ENCODE results near the gene GPD1.

GPD1 gene

DNA sequence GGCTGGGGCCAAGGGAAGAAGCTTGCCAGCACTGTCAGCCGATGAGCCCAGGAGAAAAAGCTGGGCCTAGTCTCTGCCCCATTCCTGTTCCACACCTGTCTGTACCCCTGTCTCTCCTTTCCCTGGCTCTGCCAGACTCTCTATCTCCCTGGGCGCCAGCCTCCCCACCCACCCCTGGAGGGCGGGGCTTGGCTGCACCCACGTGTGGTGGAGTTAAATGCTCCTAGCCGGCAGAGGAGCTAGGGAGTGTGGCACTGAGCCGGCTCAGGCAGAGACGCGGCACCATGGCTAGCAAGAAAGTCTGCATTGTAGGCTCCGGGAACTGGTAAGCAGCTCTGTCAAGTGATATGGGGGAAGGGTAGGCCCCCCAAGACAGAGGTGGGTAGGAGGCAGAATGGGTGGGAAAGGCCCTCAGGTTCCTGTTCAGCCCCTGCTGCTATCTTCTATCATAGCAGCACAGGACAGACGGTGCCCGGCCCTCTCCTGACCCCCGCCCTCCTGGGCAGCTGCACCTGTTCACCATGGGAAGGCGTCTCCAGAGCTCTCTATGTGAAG is at the start of gene GPD1:
GPD1 (plus strand) TSS at position 242 of the 555 bp plus-strand sequence; CDS start at position 285, 43 bp downstream.
- DNase-seq (ENCODE audit: low read depth) = no peak

DNA sequence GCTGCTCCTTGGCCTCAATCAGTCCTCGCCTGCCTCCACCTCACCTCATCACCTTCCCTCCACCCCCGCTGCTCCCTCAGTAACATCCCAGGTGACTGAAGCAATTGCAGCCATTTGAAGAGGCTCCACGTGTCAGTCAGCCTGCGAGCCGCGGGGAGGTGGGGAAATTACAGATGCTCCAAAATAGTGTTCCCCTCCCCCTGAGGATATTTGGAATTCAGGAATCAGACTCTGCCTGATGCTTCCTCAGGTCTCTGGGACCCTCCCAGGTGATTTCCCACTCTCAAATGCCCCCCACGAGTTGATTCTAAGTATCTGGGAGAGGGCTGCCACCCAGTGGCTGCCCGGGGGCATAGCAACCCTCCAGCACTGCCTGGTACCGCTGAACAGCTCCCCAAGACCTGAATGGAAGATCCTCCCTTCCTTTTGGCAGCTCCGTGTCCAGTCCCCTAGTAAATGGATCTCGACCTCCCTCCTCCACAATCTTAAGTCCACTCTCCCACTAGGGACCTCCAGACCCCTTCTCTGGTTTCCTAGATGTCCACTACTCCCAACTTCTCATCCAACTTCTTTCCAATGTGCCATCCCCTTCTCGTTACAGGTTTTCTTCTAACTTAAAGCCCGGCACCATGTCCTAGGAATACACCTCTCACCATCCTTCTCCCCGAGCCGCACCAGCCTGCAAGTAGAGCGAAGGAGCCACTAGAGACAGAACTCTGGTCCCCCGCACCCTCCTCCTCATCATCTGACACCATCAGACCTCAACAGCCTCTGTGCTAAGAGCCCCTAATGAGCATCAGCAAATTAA is 47.8 kb upstream of the GPD1 start:
- DNase-seq (ENCODE audit: low read depth) = peak; percentile 40

DNA sequence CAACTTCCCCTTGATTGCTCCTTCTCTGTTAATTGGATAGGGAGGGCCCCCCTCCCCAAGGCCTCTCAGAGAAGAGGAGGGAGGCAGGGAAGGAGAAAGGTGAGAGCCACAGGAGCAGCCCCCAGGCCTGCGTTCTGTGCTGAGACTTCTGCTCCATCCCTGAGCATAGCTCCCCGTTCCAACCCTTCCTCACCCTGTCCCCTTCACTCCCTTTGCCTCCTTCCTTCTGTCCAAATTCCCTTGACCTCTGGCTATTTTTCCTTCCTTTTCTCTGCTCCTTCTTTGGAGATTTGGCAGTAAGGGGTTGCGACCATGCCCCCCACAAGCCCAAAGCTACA is 47.2 kb upstream of the GPD1 start:
- DNase-seq (ENCODE audit: low read depth) = no peak

DNA sequence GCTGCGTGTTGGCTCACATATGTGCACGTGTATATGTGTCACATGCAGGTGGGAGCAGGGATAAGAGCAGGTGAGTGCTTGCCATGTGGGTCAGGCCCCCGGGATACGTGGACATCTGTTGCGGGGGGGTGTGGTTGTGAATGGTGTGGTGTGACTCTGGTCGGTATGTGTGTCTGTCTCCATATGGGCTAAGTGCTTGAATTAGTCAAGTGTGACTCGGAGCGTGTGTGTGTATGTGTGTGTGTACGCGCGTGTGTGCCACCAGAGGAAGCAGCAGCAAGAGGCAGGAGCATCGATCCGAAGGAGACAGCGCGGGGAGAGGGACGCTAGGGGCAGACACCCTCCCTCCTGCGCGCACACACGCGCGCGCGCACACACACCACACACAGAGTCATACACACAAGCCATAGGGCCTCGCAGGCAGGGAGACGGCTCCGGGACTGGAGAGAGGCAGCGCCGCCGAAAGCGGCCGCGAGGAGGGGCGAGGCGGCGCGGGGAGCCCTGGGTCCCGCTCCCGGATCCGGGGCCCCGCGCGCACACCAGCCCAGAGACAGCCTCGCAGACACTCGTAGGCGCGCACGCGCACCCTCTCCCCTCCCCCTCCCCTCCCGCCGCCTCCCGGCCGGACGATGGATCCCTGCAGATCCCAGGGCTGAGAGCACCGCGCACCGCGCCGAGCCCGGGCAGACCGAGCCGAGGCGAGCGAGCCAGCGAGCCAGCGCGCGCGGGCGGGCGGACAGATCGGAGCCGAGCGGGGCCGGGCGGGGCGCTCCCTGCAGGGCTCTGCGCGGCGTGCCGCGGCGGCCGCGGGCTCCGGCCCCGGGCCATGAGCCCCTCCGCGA is 46.6 kb upstream of the GPD1 start, which contains the start of gene ASIC1:
ASIC1 (plus strand) TSS at position 597 of the 842 bp plus-strand sequence. CDS start 1,171 bp downstream, outside the sequence.
- no peak for DNase-seq (ENCODE audit: low read depth)

DNA sequence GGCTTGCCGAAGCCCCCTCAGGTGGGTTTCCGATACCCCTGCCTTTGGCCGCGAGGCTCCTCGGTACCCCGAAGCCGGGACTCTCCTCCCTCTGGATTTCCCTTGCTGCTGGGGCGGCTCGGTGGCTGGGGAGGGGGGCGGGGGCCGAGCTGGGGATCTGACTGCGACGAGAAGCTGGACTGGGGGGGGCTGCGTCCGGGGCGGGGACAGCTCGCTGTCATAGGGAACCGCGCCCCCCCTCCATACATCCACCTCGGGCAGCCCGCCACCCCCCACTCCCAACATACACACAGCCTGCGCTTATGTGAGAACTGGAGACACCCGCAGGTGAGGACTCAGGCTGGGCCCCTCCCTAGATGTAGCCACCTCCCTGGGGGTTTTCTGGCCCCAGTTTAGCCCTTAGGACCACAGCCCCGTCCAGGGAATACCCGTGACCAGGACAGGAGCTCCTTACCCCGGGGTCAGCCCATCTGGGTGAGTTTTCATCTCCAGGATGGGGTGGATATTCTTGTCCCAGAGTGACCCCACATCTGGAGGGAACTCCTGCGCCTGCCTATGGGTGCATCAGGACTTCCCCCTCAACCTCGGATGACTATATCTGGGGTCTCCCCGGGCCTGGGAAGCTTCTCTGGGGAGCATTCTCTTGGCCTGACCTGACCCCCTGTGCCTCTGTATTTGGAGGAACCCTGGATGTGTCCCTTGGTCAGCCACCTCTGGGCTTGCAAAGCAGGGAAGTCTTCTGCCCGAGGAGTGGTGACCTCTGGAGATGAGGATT is 45.7 kb upstream of the GPD1 start:
- no peak for DNase-seq (ENCODE audit: low read depth)

DNA sequence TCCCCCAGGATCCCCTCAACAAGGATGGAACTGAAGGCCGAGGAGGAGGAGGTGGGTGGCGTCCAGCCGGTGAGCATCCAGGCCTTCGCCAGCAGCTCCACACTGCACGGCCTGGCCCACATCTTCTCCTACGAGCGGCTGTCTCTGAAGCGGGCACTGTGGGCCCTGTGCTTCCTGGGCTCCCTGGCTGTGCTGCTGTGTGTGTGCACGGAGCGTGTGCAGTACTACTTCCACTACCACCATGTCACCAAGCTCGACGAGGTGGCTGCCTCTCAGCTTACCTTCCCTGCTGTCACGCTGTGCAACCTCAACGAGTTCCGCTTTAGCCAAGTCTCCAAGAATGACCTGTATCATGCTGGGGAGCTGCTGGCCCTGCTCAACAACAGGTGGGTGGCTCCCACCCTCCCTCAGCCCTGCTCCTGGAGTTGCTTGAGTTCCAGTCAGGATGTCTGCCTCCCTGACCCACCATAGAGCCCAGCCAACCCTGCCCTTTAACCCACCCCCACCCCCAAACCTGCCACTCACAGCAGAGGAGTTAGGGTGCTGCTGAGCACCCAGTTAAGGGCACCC is 45.0 kb upstream of the GPD1 start:
- no peak for DNase-seq (ENCODE audit: low read depth)

DNA sequence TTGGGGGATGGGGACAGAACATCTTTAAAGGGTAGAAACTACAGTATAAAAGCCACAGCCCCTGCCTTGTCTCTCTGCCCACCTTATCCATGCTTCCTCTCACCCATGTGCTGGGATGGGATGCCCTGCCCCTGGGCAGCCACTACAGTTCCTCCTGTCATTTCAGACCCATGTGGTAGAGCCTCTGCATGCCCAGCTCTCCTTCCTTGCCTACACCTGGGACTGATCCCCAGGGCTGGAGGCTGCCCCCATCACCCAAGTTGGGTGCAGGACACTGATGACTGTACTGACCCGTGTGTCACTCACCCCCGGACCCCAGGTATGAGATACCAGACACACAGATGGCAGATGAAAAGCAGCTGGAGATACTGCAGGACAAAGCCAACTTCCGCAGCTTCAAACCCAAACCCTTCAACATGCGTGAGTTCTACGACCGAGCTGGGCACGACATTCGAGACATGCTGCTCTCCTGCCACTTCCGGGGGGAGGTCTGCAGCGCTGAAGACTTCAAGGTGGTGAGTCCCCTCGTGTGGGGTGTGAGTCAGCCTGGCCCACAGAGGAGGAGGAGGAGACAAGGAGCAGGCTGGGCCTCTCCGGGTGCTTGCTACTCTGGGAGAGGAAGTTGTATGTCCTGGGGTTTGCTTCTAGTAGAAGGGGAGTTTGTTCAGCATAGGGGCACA is 44.2 kb upstream of the GPD1 start:
- peak; percentile 34 for DNase-seq (ENCODE audit: low read depth)

DNA sequence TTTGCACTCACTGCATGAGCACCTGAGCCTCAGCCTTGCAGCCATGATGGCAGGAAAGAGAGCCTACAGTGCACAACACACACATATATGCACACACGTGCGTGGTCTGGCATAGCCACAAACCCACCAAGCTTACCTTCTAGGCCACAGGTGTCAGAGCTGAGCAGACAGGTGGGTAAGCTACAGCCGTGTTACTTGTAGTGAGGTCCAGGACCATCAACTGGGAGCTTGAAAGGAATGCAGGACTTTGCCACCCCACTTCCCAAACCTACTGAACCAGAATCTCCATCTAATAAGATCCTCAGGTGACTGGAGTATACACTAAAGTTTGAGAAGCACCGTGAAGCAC is 43.7 kb upstream of the GPD1 start:
- no peak for DNase-seq (ENCODE audit: low read depth)

DNA sequence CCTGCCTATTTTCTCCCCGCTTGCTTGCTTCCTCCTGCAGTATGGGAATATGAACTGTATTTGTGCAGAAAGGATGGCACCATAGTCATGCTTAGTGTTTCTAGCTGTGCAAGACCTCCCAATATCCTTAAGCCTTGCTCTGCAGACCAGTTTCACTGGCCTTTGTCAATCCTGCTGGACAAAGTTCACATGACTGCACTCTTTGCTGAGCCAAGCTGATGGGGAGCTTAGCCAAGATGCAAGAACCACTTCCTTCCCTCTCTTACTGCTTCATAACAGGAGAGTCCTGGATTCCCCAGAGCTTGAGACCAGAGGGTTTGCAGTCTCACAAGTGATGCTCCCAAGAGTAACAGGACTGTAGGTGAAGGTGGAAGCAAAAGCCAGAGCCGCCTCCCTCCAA is 42.6 kb upstream of the GPD1 start:
- no peak for DNase-seq (ENCODE audit: low read depth)

DNA sequence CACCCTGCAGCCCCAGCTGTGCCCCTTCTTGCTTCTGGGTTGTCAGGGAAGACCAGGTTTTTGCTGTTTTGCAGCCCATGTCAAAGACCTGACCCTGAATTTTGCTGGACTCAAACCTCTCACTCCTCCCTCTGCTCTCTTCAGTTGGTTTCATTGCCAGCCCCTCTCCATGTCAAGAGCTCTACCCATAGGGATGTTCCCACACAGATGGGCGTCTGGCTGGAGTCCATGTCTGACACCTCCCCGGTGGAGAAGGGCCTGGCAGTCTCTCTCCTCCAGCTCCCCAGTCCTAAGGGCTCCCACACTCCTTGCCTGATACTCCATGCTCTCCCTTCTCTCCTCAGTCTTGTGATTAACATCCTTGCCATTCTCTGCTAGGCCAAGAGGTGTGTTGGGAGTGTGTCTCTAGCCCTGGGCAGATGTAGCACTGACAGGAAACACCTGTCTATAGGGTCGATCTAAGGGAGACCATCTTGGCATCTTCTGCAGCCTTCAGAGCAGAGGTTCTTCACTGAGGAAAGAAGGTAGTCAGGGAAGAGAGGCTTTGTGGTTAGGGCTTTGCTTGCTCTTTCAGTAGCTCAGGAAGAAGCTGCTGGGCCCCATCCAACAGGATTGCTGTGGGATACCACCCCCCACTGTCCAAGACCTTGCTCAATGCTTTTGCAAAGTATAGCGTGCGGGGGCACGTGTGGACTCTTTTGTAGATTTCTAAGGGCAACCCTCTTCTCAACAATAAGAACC is 41.7 kb upstream of the GPD1 start:
- DNase-seq (ENCODE audit: low read depth) = no peak

DNA sequence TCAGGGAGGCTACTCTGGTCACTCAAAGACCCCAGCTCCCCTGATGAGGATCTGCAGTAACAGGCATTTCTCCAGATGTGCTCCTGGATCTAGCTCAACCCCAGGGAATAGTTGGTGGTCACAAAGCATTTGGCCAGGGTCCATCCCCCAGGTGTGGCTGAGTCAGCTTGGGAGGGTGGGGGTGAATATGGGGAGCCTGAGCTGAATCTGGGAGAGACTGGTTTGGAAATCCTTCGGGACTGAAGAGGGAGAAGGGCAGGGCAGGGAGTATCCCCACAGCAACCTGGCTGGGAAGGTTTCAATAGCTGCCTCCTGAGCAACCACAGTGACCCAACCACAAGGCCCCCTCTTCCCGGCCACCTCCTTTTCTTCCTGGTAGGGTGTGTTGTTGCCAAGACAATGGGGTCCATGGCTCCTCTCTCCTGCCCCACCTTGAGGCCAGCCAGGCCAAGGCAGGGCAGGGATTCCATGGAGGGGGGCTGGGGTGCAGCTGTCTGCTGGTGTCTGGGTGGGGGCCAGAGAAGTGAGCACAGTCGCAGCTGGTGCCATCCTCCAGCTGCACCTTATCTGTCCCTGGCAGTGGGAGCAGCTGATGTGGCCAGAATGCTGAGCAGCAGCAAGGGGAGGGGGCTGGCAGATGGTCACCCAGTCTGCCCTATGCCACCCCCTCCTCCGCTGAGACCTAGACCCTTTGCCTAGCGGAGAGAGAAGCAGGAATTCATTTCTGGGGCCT is 40.9 kb upstream of the GPD1 start:
- no peak for DNase-seq (ENCODE audit: low read depth)

DNA sequence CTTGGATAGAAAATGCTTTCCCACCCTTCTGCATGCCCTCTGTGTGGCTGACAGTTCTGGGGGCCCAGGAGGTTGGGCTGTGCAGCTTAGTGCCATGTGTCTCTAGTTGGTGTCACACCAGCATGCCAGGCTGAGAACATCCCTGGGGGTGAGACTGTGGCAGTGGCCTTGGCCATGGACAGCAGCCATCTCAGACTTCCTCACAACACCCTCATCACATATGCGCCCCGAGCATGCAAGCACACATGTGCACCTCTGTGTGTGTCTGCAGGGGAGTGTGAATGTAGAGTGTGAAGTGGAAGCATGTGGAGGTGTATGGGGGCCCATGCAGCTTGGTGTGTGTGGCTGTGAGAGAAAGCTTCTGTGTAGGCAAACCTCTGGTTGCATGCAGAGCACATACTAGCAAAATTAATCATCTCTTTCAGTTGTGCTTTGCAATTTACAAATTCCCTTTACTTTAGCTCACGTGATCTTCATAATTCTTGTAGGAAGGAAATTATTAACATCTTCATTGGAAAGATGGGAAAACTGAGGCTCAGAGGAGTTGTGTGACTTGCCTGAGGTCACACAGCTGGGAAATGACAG is 38.0 kb upstream of the GPD1 start:
- DNase-seq (ENCODE audit: low read depth) = no peak

DNA sequence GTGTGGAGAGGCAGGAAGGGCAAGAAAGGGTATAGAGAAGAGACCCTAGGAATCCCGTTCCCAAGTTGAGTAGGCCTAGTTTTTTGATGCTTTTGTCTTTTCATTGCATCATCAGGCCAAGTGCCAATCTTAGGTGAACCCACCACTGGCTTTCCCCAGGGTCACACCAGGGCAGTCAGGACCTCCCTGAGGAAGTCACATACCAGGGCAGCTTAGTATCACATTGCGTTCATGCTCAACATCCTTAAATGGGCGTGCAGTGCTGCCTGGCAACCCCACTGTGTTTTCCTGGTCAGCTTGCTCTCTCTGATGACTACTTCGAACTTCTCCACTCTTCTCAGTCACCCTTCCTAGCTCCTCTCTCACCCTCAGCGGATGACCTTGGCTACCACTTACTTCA is 37.4 kb upstream of the GPD1 start:
- DNase-seq (ENCODE audit: low read depth) = no peak

DNA sequence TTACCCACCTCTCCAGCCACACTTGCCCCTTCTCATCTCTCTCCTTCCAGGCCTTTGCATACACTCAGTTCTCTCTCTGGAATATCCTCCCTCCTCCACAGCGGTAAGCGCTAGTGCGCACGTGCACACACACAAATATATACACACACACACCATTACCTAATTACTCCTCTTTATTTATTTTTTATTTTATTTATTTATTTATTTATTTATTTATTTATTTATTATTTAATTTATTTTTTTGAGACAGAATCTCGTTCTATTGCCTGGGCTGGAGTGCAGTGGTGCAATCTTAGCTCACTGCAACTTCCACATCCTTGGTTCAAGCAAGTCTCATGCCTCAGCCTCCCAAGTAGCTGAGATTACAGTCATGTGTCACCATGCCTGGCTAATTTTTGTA is 34.7 kb upstream of the GPD1 start:
- DNase-seq (ENCODE audit: low read depth) = no peak

DNA sequence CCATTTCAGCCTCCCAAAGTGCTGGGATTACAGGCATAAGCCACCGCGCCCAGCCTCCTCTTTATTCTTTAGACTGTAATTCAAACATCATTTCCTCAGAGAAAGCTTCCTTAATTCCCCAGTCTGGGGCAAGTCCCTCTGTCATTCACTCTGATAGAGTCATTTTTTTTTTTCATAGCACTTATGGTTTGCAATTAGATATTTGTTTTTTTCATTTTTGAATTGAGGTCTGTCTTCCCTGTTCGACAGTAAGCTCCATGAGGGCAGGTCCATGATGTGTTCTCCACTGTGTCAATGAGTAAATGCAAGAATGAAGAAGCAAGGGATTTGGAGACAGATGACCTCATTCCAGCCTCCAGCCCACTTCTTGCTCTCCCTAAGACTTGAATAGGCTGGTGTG is 34.3 kb upstream of the GPD1 start:
- no peak for DNase-seq (ENCODE audit: low read depth)

DNA sequence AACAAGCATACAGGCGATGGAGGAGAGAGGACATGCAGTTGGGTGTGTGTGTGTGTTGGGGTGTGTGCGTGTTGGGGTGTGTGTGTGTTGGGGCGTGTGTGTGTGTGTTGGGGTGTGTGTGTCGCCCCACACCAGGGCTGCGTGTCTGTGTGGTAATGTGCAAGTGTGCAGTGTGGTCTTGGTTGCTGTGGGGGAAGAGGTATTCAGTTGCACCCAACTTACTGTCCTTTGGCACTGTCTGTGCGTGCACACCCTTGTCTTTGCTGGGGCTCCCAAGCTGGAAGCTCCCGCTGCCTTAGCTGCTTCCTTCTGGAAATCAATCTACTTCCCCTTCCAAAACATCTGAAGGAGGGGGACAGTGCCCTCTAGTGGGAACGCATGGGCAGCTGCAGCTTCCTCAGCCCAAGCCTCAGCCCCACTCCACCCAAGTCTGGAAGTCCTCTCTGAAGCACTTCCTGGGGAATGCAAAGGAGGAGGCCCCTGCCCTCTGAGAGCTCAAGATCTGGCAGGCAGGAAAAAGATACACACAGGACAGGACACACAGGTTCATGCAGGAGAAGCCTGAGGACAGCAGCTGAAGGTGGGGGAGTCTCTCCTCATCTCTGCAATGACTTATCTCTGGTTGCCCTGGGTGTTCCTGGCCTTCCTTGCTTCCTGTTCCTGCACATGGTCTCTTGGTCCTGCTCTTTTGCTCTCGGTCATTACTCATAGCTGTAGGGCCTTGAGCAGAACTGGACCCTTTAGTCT is 33.3 kb upstream of the GPD1 start:
- DNase-seq (ENCODE audit: low read depth) = no peak

DNA sequence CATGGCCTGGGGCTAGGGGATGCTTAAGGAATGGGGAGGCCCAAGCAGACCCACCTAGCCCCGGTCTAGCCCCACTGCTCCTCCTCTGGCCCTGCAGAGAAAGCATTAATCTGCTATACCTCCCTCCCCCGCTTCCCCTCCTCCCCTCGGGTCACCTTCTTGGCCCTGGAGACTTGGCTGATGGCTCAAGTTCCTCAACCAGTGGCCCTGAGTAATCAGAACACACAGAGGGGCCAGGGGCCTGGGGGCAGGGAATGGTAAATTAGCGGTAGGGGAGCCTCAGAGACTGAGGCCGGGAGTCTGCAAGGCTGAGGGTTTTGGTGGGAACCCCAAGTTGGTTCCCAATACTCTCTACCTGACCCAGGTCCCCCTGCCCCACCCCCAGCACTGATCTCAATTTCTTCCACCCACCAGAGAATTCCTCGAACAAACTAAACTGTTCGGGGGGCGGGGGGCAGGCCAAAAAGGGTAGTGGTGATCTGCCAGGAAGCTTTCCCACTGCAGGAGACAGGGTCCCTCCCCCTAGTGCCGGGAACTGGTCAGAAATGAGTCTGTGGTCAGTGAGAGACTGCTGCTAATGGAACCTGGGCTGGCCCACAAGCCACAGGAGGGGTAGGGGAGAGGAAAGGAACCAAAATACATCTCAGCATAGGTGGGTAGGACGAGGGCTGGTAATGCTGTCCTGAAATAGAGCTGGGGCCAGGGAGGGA is 31.5 kb upstream of the GPD1 start:
- DNase-seq (ENCODE audit: low read depth) = no peak

DNA sequence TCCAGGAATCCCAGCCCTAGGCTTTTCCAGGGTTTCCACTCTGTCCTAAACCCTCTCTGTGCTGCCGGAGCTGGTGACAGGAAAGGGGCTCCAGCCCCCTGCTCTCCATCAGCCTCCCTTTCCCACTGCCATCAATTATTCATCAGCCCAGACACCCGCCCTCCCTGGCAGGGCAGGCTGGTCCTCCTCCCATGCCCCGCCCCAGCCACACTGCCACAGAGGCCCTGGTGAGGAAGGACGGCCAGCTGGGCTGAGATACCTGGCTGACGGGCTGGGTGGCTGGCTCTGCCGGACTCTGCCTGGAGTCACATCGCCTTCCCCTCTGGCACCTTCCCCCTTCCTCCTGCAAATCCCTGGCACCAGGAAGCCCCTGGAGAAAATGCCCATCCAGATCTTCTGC is 30.6 kb upstream of the GPD1 start:
- DNase-seq (ENCODE audit: low read depth) = no peak

Measured in stimulated activated CD8-positive, alpha-beta memory T cell treated with anti-CD3 and anti-CD28 coated beads, Interleukin-7, amount 100 ng/mL, for 24 hours (primary cell).